Esophagus muscularis mucosa (tissue), 3 donors: ENCODE data around the gene C1QTNF9B.

Experiments used
- POLR2A ChIP-seq: fragments of 450-650 bp; IDR thresholded peaks from one replicate; pipeline ENCODE4 v1.6.1; 2017; ENCODE audit warnings: antibody characterized with exemption, moderate library complexity, mild to moderate bottlenecking, low read depth
- POLR2AphosphoS5 ChIP-seq, 2 donors: sonication (generic); formaldehyde crosslinking; IDR thresholded peaks; one replicate each; pipeline ENCODE4 v1.6.1; 2017; ENCODE audit warnings: antibody characterized with exemption in 2 of 2
- TF ChIP-seq, protein P1 (sequence below), 3 experiments: fragments of 200-600 bp in 2 of 3; fragments of 450-650 bp in 1 of 3; sonication (generic) in 2 of 3; IDR thresholded peaks; one replicate each; pipeline ENCODE4 v1.5.1; 2017 to 2019; ENCODE audit warnings: antibody characterized with exemption in 3 of 3, mild to moderate bottlenecking in 2 of 3, moderate library complexity in 1 of 3

- TF ChIP-seq POLR2AphosphoS5 (IDR thresholded peaks at IDR 0.05) (no peak), POLR2A (no peak)
- TF ChIP-seq, protein P1, sequence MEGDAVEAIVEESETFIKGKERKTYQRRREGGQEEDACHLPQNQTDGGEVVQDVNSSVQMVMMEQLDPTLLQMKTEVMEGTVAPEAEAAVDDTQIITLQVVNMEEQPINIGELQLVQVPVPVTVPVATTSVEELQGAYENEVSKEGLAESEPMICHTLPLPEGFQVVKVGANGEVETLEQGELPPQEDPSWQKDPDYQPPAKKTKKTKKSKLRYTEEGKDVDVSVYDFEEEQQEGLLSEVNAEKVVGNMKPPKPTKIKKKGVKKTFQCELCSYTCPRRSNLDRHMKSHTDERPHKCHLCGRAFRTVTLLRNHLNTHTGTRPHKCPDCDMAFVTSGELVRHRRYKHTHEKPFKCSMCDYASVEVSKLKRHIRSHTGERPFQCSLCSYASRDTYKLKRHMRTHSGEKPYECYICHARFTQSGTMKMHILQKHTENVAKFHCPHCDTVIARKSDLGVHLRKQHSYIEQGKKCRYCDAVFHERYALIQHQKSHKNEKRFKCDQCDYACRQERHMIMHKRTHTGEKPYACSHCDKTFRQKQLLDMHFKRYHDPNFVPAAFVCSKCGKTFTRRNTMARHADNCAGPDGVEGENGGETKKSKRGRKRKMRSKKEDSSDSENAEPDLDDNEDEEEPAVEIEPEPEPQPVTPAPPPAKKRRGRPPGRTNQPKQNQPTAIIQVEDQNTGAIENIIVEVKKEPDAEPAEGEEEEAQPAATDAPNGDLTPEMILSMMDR (IDR thresholded peaks at IDR 0.05): peak in 1 of 3 experiments; percentile 65
Measured at GRCh38 chr13:23899555-23899954, 2.3 kb upstream of the C1QTNF9B start.
